WTC11 (cell line): Measurements from ENCODE around the gene LHFPL6. TPM values are rescaled to one million over a fixed set of nuclear protein-coding genes. Genes with fewer than 3 reads are reported as not detected.

Experiments used
- ATAC-seq: fragments of 200-7000 bp; cut with Tn5 transposase; 2 replicates; pipeline ENCODE4 v1.10.0; 2021; ENCODE audit warnings: mild to moderate bottlenecking, moderate library complexity
- CTCF ChIA-PET: fragments of 300-600 bp; sonication (Branson Sonifier 250); formaldehyde crosslinking; loops from one replicate; lab custom pipeline; 2021; ENCODE audit warnings: antibody characterized with exemption; lab: Charles Lee
- POLR2A ChIA-PET: fragments of 350-600 bp; sonication (Branson Sonifier 250); formaldehyde crosslinking; loops from one replicate; lab custom pipeline; 2021; ENCODE audit warnings: antibody characterized with exemption; lab: Charles Lee
- DNase-seq: peaks from one replicate; pipeline ENCODE4 v3.0.0; 2021; ENCODE audit warnings: low spot score
- H3K27ac Mint-ChIP-seq: 2 replicates; pipeline ENCODE4 v1.8.0; 2021; ENCODE audit warnings: mixed read lengths
- H3K27me3 Mint-ChIP-seq: 2 replicates; pipeline ENCODE4 v1.8.0; 2021; ENCODE audit warnings: low read depth, mild to moderate bottlenecking, moderate library complexity, mixed read lengths
- H3K36me3 Mint-ChIP-seq: 2 replicates; pipeline ENCODE4 v1.8.0; 2021; ENCODE audit warnings: mixed read lengths
- H3K4me1 Mint-ChIP-seq: 2 replicates; pipeline ENCODE4 v1.8.0; 2022; ENCODE audit warnings: mixed read lengths
- H3K4me3 Mint-ChIP-seq: 2 replicates; pipeline ENCODE4 v1.8.0; 2021; ENCODE audit warnings: mild to moderate bottlenecking, moderate library complexity, mixed read lengths
- H3K9me3 Mint-ChIP-seq: 2 replicates; pipeline ENCODE4 v1.8.0; 2021; ENCODE audit warnings: mixed read lengths
- ATF1 ChIP-seq: sonication (generic); formaldehyde crosslinking; IDR thresholded peaks from 2 replicates; pipeline ENCODE4 v1.8.1; 2023; ENCODE audit warnings: mild to moderate bottlenecking, moderate library complexity, missing genetic modification reagents
- EMX1 ChIP-seq: fragments of 250-450 bp; sonication (Bioruptor Pico); IDR thresholded peaks from 2 replicates; pipeline ENCODE4 v1.8.0; 2021; ENCODE audit warnings: mild to moderate bottlenecking
- JAZF1 ChIP-seq: fragments of 250-450 bp; sonication (Bioruptor Pico); IDR thresholded peaks from 2 replicates; pipeline ENCODE4 v1.9.0; 2021; ENCODE audit warnings: moderate library complexity, mild to moderate bottlenecking, inconsistent platforms
- KAT7 ChIP-seq: sonication (generic); formaldehyde crosslinking; IDR thresholded peaks from 2 replicates; pipeline ENCODE4 v1.8.1; 2023; ENCODE audit warnings: missing genetic modification reagents, mild to moderate bottlenecking, borderline replicate concordance
- NFE2L1 ChIP-seq: sonication (generic); formaldehyde crosslinking; IDR thresholded peaks from 2 replicates; pipeline ENCODE4 v1.8.1; 2023; ENCODE audit warnings: missing genetic modification reagents
- NFYB ChIP-seq: sonication (generic); formaldehyde crosslinking; conservative IDR thresholded peaks from 2 replicates; pipeline ENCODE4 v1.8.0; 2022; ENCODE audit warnings: low read depth, missing genetic modification reagents
- NR1H2 ChIP-seq: sonication (generic); formaldehyde crosslinking; IDR thresholded peaks from 2 replicates; pipeline ENCODE4 v1.9.0; 2021; ENCODE audit warnings: mild to moderate bottlenecking, moderate library complexity, missing genetic modification reagents
- NR3C1 ChIP-seq: sonication (generic); formaldehyde crosslinking; conservative IDR thresholded peaks from 2 replicates; pipeline ENCODE4 v1.8.1; 2023; ENCODE audit warnings: low read depth, mild to moderate bottlenecking, missing genetic modification reagents
- PRDM15 ChIP-seq: sonication (generic); formaldehyde crosslinking; IDR thresholded peaks from 2 replicates; pipeline ENCODE4 v1.8.0; 2022; ENCODE audit warnings: missing genetic modification reagents
- RELA ChIP-seq: sonication (generic); formaldehyde crosslinking; IDR thresholded peaks from 2 replicates; pipeline ENCODE4 v1.8.1; 2022; ENCODE audit warnings: missing genetic modification reagents, mild to moderate bottlenecking, borderline replicate concordance
- RORB ChIP-seq: fragments of 250-450 bp; sonication (Bioruptor Pico); IDR thresholded peaks from 2 replicates; pipeline ENCODE4 v1.9.0; 2021; ENCODE audit warnings: mild to moderate bottlenecking
- TEAD1 ChIP-seq: sonication (generic); formaldehyde crosslinking; IDR thresholded peaks from 2 replicates; pipeline ENCODE4 v1.8.0; 2022; ENCODE audit warnings: mild to moderate bottlenecking, missing genetic modification reagents
- USF1 ChIP-seq: sonication (generic); formaldehyde crosslinking; IDR thresholded peaks from 2 replicates; pipeline ENCODE4 v1.8.0; 2022; ENCODE audit warnings: mild to moderate bottlenecking, missing genetic modification reagents
- ZMAT4 ChIP-seq: fragments of 250-450 bp; sonication (Bioruptor Pico); IDR thresholded peaks from 2 replicates; pipeline ENCODE4 v1.9.0; 2021; ENCODE audit warnings: mild to moderate bottlenecking
- ZNF121 ChIP-seq: sonication (generic); formaldehyde crosslinking; IDR thresholded peaks from 2 replicates; pipeline ENCODE4 v1.8.0; 2023; ENCODE audit warnings: missing genetic modification reagents
- ZNF317 ChIP-seq: sonication (generic); formaldehyde crosslinking; IDR thresholded peaks from 2 replicates; pipeline ENCODE4 v1.8.1; 2023; ENCODE audit warnings: low read depth, mild to moderate bottlenecking, moderate library complexity, missing genetic modification reagents, borderline replicate concordance
- ZNF671 ChIP-seq: fragments of 250-450 bp; sonication (Bioruptor Pico); IDR thresholded peaks from 2 replicates; pipeline ENCODE4 v1.8.0; 2021; ENCODE audit warnings: mild to moderate bottlenecking
- total RNA-seq: library from RNA; stranded (reverse); gene quantifications from 3 replicates; pipeline ENCODE4 v1.2.3, GENCODE V29; 2021
- TF ChIP-seq, protein P1 (sequence below): fragments of 200-600 bp; IDR thresholded peaks from 2 replicates; pipeline ENCODE4 v1.8.0; 2022; ENCODE audit warnings: antibody characterized with exemption
- TF ChIP-seq, protein P2 (sequence below): sonication (generic); formaldehyde crosslinking; conservative IDR thresholded peaks from 2 replicates; pipeline ENCODE4 v1.8.1; 2023; ENCODE audit warnings: mild to moderate bottlenecking, low read depth, missing genetic modification reagents, moderate library complexity

Gene LHFPL6
- total RNA-seq, 1 experiment from 2014 or later: 4.5 TPM

- peaks cover 22% of the 10 kb centered on the region for H3K27me3 Mint-ChIP-seq
- H3K4me3 Mint-ChIP-seq: no peak overlapping the region
- peaks cover 32% of the 10 kb centered on the region for H3K4me1 Mint-ChIP-seq
- DNase-seq (no peak), ATAC-seq (no peak)
- H3K36me3 Mint-ChIP-seq: peaks cover 23% of the 10 kb centered on the region
- POLR2A ChIA-PET: no interaction called here
- TF ChIP-seq, protein P1, sequence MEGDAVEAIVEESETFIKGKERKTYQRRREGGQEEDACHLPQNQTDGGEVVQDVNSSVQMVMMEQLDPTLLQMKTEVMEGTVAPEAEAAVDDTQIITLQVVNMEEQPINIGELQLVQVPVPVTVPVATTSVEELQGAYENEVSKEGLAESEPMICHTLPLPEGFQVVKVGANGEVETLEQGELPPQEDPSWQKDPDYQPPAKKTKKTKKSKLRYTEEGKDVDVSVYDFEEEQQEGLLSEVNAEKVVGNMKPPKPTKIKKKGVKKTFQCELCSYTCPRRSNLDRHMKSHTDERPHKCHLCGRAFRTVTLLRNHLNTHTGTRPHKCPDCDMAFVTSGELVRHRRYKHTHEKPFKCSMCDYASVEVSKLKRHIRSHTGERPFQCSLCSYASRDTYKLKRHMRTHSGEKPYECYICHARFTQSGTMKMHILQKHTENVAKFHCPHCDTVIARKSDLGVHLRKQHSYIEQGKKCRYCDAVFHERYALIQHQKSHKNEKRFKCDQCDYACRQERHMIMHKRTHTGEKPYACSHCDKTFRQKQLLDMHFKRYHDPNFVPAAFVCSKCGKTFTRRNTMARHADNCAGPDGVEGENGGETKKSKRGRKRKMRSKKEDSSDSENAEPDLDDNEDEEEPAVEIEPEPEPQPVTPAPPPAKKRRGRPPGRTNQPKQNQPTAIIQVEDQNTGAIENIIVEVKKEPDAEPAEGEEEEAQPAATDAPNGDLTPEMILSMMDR: no peak
- TF ChIP-seq KAT7 (no peak), ZNF671 (CRISPR knock-in tag) (no peak), EMX1 (no peak), NR1H2 (CRISPR knock-in tag) (no peak), ATF1 (CRISPR knock-in tag) (no peak), NFYB (CRISPR knock-in tag) (no peak), TEAD1 (CRISPR knock-in tag) (no peak), ZMAT4 (no peak), RELA (no peak), RORB (CRISPR knock-in tag) (no peak), JAZF1 (CRISPR knock-in tag) (no peak), ZNF121 (no peak), NR3C1 (CRISPR knock-in tag) (no peak), USF1 (no peak), PRDM15 (CRISPR knock-in tag) (no peak)
- TF ChIP-seq, protein P2, sequence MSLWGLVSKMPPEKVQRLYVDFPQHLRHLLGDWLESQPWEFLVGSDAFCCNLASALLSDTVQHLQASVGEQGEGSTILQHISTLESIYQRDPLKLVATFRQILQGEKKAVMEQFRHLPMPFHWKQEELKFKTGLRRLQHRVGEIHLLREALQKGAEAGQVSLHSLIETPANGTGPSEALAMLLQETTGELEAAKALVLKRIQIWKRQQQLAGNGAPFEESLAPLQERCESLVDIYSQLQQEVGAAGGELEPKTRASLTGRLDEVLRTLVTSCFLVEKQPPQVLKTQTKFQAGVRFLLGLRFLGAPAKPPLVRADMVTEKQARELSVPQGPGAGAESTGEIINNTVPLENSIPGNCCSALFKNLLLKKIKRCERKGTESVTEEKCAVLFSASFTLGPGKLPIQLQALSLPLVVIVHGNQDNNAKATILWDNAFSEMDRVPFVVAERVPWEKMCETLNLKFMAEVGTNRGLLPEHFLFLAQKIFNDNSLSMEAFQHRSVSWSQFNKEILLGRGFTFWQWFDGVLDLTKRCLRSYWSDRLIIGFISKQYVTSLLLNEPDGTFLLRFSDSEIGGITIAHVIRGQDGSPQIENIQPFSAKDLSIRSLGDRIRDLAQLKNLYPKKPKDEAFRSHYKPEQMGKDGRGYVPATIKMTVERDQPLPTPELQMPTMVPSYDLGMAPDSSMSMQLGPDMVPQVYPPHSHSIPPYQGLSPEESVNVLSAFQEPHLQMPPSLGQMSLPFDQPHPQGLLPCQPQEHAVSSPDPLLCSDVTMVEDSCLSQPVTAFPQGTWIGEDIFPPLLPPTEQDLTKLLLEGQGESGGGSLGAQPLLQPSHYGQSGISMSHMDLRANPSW: no peak
- no peak overlapping the region for H3K27ac Mint-ChIP-seq
- CTCF ChIA-PET: no interaction called here
- peaks cover 32% of the 10 kb centered on the region for H3K9me3 Mint-ChIP-seq
Observed at GRCh38 chr13:39330504-39330903, 272.5 kb downstream of the LHFPL6 start.

GRCh38 chr13:39329182-39329639 is 273.8 kb downstream of the LHFPL6 start:
- ATAC-seq: peak; percentile 91
- TF ChIP-seq ZNF317 (CRISPR knock-in tag) (no peak), PRDM15 (CRISPR knock-in tag) (no peak), TEAD1 (CRISPR knock-in tag) (peak; percentile 81; the same call in 1 of the 2 replicates), USF1 (no peak), NFE2L1 (CRISPR knock-in tag) (peak; percentile 60; the same call in 1 of the 2 replicates)
- ChIA-PET CTCF (no interaction called here), POLR2A (no interaction called here)
- Mint-ChIP-seq H3K4me1 (peaks cover 33% of the 10 kb centered on the region), H3K36me3 (peaks cover 23% of the 10 kb centered on the region), H3K27ac (peak overlapping the region; percentile 64; the same call in 1 of the 2 replicates), H3K4me3 (no peak overlapping the region), H3K27me3 (peaks cover 22% of the 10 kb centered on the region), H3K9me3 (peaks cover 35% of the 10 kb centered on the region)
- DNase-seq: no peak
